ENCODE measurements around the gene STK32C. TPM values are rescaled to one million over a fixed set of nuclear protein-coding genes. Genes with fewer than 3 reads are reported as not detected.
A peak's percentile ranks its signal among the peaks of the same experiment; 100 is the strongest.

Gene STK32C
- total RNA-seq, 1 experiment from 2014 or later, result 20.7 TPM

DNA sequence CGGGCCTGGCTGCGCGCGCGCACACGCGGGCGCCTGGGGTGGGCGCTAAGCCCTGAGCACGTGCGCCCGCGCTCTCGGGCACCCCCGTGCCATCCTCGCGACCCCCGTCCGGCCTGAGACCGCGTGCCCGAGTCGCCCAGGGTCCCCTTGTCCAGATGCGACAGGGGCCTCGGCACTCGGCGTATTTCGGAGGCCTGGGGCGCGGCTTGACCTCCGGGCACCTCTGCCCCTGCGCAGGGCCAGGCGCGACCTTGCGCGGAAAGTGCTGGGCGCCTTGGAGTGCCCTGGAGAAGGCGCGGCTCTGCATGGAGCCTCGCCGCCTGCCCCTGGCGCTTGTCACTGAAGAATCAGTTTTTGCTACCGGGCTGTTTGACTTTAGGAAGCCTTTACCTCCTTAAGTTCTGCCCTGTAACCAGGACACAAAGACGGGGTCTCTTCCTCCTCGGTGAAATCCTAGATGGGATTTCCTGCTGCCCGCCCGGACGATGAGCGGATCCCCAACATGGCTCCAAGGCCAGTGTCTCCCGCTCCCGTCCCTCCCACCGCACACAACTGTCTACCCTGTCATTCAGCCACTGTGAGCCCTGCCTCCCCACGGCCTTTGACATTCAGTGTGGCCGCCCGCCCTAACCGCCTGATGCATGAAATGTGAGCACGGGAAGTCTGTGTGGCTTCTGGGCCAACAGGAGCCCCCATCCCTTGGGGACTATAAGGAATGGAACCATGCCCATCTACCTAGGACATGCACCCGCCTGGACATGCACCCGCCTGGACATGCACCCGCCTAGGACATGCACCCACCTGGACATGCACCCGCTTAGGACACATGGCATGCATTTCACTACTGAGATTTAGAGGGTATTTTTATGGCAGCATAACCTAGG lies 1.1 kb upstream of the STK32C start:
- H3K4me3 Mint-ChIP-seq (ENCODE audit: unreplicated experiment), result peak overlapping the region; percentile 61
- peaks cover 7% of the 10 kb centered on the region for H3K9me3 Mint-ChIP-seq (ENCODE audit: unreplicated experiment)
- H3K4me1 Mint-ChIP-seq (ENCODE audit: insufficient read depth, unreplicated experiment), result no peaks in the 10 kb centered on the region
- intact Hi-C loops (cut with micrococcal nuclease), result loop anchor here (5.0 kb wide), 1 partner anchor 43 kb away; no protein-coding TSS in a partner anchor
- H3K27ac Mint-ChIP-seq (ENCODE audit: low read depth, unreplicated experiment), result no peak overlapping the region
- no peaks in the 10 kb centered on the region for H3K27me3 Mint-ChIP-seq (ENCODE audit: insufficient read depth, unreplicated experiment)
- TF ChIP-seq, protein P1, sequence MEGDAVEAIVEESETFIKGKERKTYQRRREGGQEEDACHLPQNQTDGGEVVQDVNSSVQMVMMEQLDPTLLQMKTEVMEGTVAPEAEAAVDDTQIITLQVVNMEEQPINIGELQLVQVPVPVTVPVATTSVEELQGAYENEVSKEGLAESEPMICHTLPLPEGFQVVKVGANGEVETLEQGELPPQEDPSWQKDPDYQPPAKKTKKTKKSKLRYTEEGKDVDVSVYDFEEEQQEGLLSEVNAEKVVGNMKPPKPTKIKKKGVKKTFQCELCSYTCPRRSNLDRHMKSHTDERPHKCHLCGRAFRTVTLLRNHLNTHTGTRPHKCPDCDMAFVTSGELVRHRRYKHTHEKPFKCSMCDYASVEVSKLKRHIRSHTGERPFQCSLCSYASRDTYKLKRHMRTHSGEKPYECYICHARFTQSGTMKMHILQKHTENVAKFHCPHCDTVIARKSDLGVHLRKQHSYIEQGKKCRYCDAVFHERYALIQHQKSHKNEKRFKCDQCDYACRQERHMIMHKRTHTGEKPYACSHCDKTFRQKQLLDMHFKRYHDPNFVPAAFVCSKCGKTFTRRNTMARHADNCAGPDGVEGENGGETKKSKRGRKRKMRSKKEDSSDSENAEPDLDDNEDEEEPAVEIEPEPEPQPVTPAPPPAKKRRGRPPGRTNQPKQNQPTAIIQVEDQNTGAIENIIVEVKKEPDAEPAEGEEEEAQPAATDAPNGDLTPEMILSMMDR (IDR thresholded peaks at IDR 0.05; ENCODE audit: unreplicated experiment), result no peak
- peaks cover 12% of the 10 kb centered on the region for H3K36me3 Mint-ChIP-seq (ENCODE audit: insufficient read depth, unreplicated experiment)
- ChIA-PET CTCF (no interaction called here), POLR2A (interaction anchor here (0.9 kb wide), 1 partner anchor 22 kb away, joined by 7 read pairs; no protein-coding TSS in a partner anchor)
- BruUV-seq (replicated peaks), result no TSS peak
- DNase-seq (ENCODE audit: unreplicated experiment), result no peak

DNA sequence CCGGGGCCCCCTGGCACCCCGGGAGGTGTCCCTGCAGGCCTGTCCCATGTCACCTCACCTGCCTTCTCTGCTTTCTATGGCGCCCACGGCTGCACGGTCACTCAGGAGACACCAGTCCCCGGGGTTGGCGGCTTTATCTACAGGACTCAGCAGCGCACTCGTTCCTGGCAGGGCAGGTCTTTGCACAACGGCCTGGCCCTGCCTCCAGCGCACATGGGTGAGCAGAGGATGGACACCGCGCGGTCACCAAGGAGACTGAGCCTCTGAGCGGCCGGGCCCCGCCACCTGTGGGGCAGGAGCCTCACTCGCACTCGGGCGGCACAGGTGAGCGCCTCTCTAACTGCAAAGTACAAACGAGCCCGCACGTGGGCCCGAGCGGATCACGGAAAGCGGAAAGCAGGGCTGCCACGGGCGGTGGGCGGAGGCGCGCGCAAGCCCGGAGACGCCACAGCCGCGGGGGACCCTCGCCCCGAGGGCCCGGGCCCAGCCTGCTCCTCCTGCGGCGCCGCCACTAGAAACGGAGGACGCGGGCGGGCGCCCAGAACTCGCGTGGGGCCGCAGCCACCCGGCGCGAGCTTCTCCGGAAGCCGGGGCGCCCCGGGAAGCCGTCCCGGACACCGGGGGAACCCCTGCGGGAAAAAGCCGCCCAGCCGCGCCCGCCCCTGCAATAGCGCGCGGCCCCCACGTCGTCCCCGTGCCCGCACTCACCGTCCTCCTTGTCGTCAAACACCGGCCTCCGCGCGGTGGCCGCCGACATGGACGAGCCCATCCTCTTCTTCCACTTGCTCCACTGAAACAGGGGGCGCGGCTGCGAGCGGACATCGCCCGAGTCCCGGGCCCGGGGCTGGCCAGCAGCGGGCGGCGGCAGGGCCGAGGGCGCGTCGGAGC lies 642 bp downstream of the STK32C start:
- TF ChIP-seq, protein P1 (IDR thresholded peaks at IDR 0.05; ENCODE audit: unreplicated experiment), result no peak
- Mint-ChIP-seq H3K4me1 (ENCODE audit: insufficient read depth, unreplicated experiment) (no peaks in the 10 kb centered on the region), H3K27ac (ENCODE audit: low read depth, unreplicated experiment) (no peak overlapping the region), H3K9me3 (ENCODE audit: unreplicated experiment) (no peaks in the 10 kb centered on the region), H3K36me3 (ENCODE audit: insufficient read depth, unreplicated experiment) (peaks cover 6% of the 10 kb centered on the region), H3K27me3 (ENCODE audit: insufficient read depth, unreplicated experiment) (no peaks in the 10 kb centered on the region), H3K4me3 (ENCODE audit: unreplicated experiment) (peak overlapping the region; percentile 83)
- intact Hi-C loops (cut with micrococcal nuclease), result loop anchor here (1.0 to 5.0 kb wide), 2 partner anchors 45 to 84 kb away; no protein-coding TSS in a partner anchor
- ChIA-PET POLR2A (interaction anchor here (1.6 kb wide), 1 partner anchor 12 kb away, joined by 4 read pairs; no protein-coding TSS in a partner anchor), CTCF (interaction anchor here (0.6 kb wide), 2 partner anchors 67 to 257 kb away, joined by 3 read pairs; no protein-coding TSS in a partner anchor)
- peak; percentile 55 for DNase-seq (ENCODE audit: unreplicated experiment)
- no TSS peak for BruUV-seq (replicated peaks)

DNA sequence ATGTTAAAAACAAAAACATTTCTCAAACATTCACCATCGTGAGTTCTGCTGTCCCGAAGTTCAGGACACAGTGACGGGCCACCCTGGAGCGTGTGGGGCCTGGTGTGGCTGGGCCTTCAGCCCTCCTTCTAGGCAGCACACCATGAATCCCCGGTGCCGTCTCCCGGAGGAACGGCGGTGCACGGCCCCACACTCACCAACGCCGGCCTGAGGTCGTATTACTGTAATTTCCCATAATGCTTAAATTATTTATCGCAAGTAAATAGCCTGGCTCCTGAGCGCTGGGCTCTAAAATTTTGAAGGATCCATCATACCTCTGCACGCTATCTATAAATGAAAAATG lies 1.4 kb downstream of the STK32C start:
- Mint-ChIP-seq H3K4me1 (ENCODE audit: insufficient read depth, unreplicated experiment) (no peaks in the 10 kb centered on the region), H3K9me3 (ENCODE audit: unreplicated experiment) (no peaks in the 10 kb centered on the region), H3K27me3 (ENCODE audit: insufficient read depth, unreplicated experiment) (no peaks in the 10 kb centered on the region), H3K4me3 (ENCODE audit: unreplicated experiment) (peak overlapping the region; percentile 7), H3K27ac (ENCODE audit: low read depth, unreplicated experiment) (no peak overlapping the region), H3K36me3 (ENCODE audit: insufficient read depth, unreplicated experiment) (peaks cover 6% of the 10 kb centered on the region)
- TSS peak; percentile 36 for BruUV-seq (replicated peaks)
- ChIA-PET POLR2A (no interaction called here), CTCF (no interaction called here)
- TF ChIP-seq, protein P1 (IDR thresholded peaks at IDR 0.05; ENCODE audit: unreplicated experiment), result no peak
- no peak for DNase-seq (ENCODE audit: unreplicated experiment)
- intact Hi-C loops (cut with micrococcal nuclease), result loop anchor here (5.0 kb wide), 1 partner anchor 46 kb away; no protein-coding TSS in a partner anchor
